Mesendoderm (in vitro differentiated cells): ENCODE results near the gene CORT. TPM values are rescaled to one million over a fixed set of nuclear protein-coding genes. Genes with fewer than 3 reads are reported as not detected.

Experiments
- DNase-seq: peaks from one replicate; pipeline ENCODE4 v3.0.0; 2013
- H2AK5ac ChIP-seq: 2 replicates; pipeline ENCODE4 v1.6.1; 2013; ENCODE audit warnings: low read length, inconsistent platforms
- H2BK120ac ChIP-seq: 2 replicates; pipeline ENCODE4 v1.6.1; 2013; ENCODE audit warnings: low read depth, mild to moderate bottlenecking, low read length, moderate library complexity, mixed read lengths
- H2BK15ac ChIP-seq: replicated peaks from 2 replicates; pipeline ENCODE4 v1.6.1; 2013; ENCODE audit warnings: low read depth, mild to moderate bottlenecking, moderate library complexity
- H2BK5ac ChIP-seq: 2 replicates; pipeline ENCODE4 v1.6.1; 2013; ENCODE audit warnings: low read length, inconsistent platforms
- H3K18ac ChIP-seq: 2 replicates; pipeline ENCODE4 v1.6.1; 2013; ENCODE audit warnings: mild to moderate bottlenecking, low read length, mixed read lengths
- H3K23ac ChIP-seq: one replicate; pipeline ENCODE4 v1.6.1; 2013; ENCODE audit warnings: low read length
- H3K27ac ChIP-seq: 2 replicates; pipeline ENCODE4 v1.5.1; 2013; ENCODE audit warnings: low read depth, mild to moderate bottlenecking, inconsistent platforms, low read length, moderate library complexity
- H3K27me3 ChIP-seq: 2 replicates; pipeline ENCODE4 v1.6.1; 2013; ENCODE audit warnings: low read length, control low read depth, mild to moderate bottlenecking, inconsistent platforms; ENCODE audit not compliant: insufficient read depth, poor library complexity
- H3K36me3 ChIP-seq: 2 replicates; pipeline ENCODE4 v1.6.1; 2013; ENCODE audit warnings: low read length, inconsistent platforms; ENCODE audit not compliant: control insufficient read depth, insufficient read depth
- H3K4ac ChIP-seq: one replicate; pipeline ENCODE4 v1.6.1; 2013; ENCODE audit warnings: low read depth, mild to moderate bottlenecking, low read length, moderate library complexity
- H3K4me1 ChIP-seq: 2 replicates; pipeline ENCODE4 v1.6.1; 2013; ENCODE audit warnings: low read depth, low read length, inconsistent platforms; ENCODE audit not compliant: control insufficient read depth
- H3K4me2 ChIP-seq: 2 replicates; pipeline ENCODE4 v1.6.1; 2013; ENCODE audit warnings: low read length
- H3K4me3 ChIP-seq: 2 replicates; pipeline ENCODE4 v1.5.1; 2013; ENCODE audit warnings: mild to moderate bottlenecking, low read length
- H3K56ac ChIP-seq: one replicate; pipeline ENCODE4 v1.6.1; 2013; ENCODE audit warnings: low read length
- H3K79me1 ChIP-seq: 2 replicates; pipeline ENCODE4 v1.6.1; 2013; ENCODE audit warnings: low read length, inconsistent platforms
- H3K79me2 ChIP-seq: 2 replicates; pipeline ENCODE4 v1.6.1; 2013; ENCODE audit warnings: mild to moderate bottlenecking, low read length; ENCODE audit not compliant: control insufficient read depth, insufficient read depth
- H3K9ac ChIP-seq: 2 replicates; pipeline ENCODE4 v1.6.1; 2013; ENCODE audit warnings: low read length, inconsistent platforms
- H4K5ac ChIP-seq: one replicate; pipeline ENCODE4 v1.6.1; 2013; ENCODE audit warnings: low read length
- H4K8ac ChIP-seq: one replicate; pipeline ENCODE4 v1.6.1; 2013; ENCODE audit warnings: low read depth, mild to moderate bottlenecking, control low read depth, low read length, moderate library complexity
- WGBS: extraction: QIAGEN DNeasy Blood & Tissue Kit; methylation state at CpG from one replicate; pipeline ENCODE4 v1.1.7; 2013; ENCODE audit warnings: low lambda C conversion rate, missing lambda C conversion rate; ENCODE audit not compliant: insufficient coverage; ENCODE audit errors: extremely low coverage; 5-methylcytosine and 5-hydroxymethylcytosine counted together
- polyA plus RNA-seq, 2 experiments: library from polyadenylated mRNA; stranded (reverse); fragments of 200-250 nt; gene quantifications; one replicate each; pipeline ENCODE4 v1.2.3, GENCODE V29; 2013

Gene CORT
- 0.34 TPM for polyA plus RNA-seq (2013, experiment 1 of 2)
- polyA plus RNA-seq (2013, experiment 2 of 2): 0.36 TPM

DNA sequence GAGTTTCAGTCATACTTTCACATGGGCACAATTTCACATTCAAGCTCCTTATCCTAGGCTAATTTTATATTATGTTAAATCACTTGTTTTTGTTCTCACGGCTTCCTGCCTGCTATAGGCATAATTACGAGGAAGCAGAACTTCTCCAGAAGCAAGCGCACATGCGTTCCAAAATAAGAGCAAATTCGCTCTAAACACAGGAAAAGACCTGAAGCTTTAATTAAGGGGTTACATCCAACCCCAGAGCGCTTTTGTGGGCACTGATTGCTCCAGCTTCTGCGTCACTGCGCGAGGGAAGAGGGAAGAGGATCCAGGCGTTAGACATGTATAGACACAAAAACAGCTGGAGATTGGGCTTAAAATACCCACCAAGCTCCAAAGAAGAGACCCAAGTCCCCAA lies at the start of gene CORT:
CORT (plus strand) TSS at position 281 of the 400 bp plus-strand sequence. CDS start 193 bp downstream, outside the sequence.
- H3K79me1 ChIP-seq: no peaks in the 10 kb centered on the region
- peak within 1 kb of the TSS; percentile 35 for H3K56ac ChIP-seq
- no peak within 1 kb of the TSS for H2BK15ac ChIP-seq
- no peaks in the 10 kb centered on the region for H3K4me1 ChIP-seq
- H3K18ac ChIP-seq: no peak within 1 kb of the TSS
- no peak within 1 kb of the TSS for H2AK5ac ChIP-seq
- no peak within 1 kb of the TSS for H4K8ac ChIP-seq
- H3K36me3 ChIP-seq: no peaks in the 10 kb centered on the region
- no peak within 1 kb of the TSS for H2BK5ac ChIP-seq
- no peak within 1 kb of the TSS for H3K23ac ChIP-seq
- H3K27ac ChIP-seq: no peak within 1 kb of the TSS
- no CpG with 5 or more reads among the region's 10 CpGs for WGBS
- no peaks in the 10 kb centered on the region for H3K79me2 ChIP-seq
- no peaks in the 10 kb centered on the region for H3K27me3 ChIP-seq
- no peak within 1 kb of the TSS for H3K4ac ChIP-seq
- DNase-seq: no peak
- H3K9ac ChIP-seq: no peak within 1 kb of the TSS
- no peak within 1 kb of the TSS for H3K4me3 ChIP-seq
- no peak within 1 kb of the TSS for H2BK120ac ChIP-seq
- no peak within 1 kb of the TSS for H3K4me2 ChIP-seq
- no peak within 1 kb of the TSS for H4K5ac ChIP-seq

GRCh38 chr1:10401281-10401680 lies 48.5 kb upstream of the CORT start:
- Histone ChIP-seq H2BK15ac (no peak overlapping the region), H3K56ac (no peak overlapping the region), H3K4ac (no peak overlapping the region), H3K4me3 (no peak overlapping the region), H3K4me2 (no peak overlapping the region), H3K23ac (no peak overlapping the region), H4K5ac (no peak overlapping the region), H4K8ac (no peak overlapping the region), H2BK120ac (no peak overlapping the region), H2BK5ac (no peak overlapping the region), H3K79me2 (peaks cover 17% of the 10 kb centered on the region), H3K27me3 (no peaks in the 10 kb centered on the region), H2AK5ac (no peak overlapping the region), H3K18ac (no peak overlapping the region), H3K4me1 (no peaks in the 10 kb centered on the region), H3K36me3 (peaks cover 15% of the 10 kb centered on the region), H3K27ac (no peak overlapping the region), H3K79me1 (peaks cover 2% of the 10 kb centered on the region), H3K9ac (no peak overlapping the region)
- peak; percentile 45 for DNase-seq
- WGBS: no CpG with 5 or more reads among the region's 1 CpG

GRCh38 chr1:10402729-10403274 lies 47.0 kb upstream of the CORT start:
- no peak overlapping the region for H3K27ac ChIP-seq
- peaks cover 21% of the 10 kb centered on the region for H3K36me3 ChIP-seq
- no peak overlapping the region for H3K9ac ChIP-seq
- H3K4me2 ChIP-seq: no peak overlapping the region
- no peak overlapping the region for H2BK120ac ChIP-seq
- peaks cover 17% of the 10 kb centered on the region for H3K79me2 ChIP-seq
- no CpG with 5 or more reads among the region's 9 CpGs for WGBS
- H3K79me1 ChIP-seq: peaks cover 2% of the 10 kb centered on the region
- no peak overlapping the region for H4K5ac ChIP-seq
- no peak overlapping the region for H3K4ac ChIP-seq
- H2BK5ac ChIP-seq: no peak overlapping the region
- no peaks in the 10 kb centered on the region for H3K27me3 ChIP-seq
- H3K4me3 ChIP-seq: no peak overlapping the region
- H4K8ac ChIP-seq: no peak overlapping the region
- H3K23ac ChIP-seq: no peak overlapping the region
- H2AK5ac ChIP-seq: no peak overlapping the region
- no peak for DNase-seq
- H3K56ac ChIP-seq: no peak overlapping the region
- H3K18ac ChIP-seq: no peak overlapping the region
- no peak overlapping the region for H2BK15ac ChIP-seq
- no peaks in the 10 kb centered on the region for H3K4me1 ChIP-seq

DNA sequence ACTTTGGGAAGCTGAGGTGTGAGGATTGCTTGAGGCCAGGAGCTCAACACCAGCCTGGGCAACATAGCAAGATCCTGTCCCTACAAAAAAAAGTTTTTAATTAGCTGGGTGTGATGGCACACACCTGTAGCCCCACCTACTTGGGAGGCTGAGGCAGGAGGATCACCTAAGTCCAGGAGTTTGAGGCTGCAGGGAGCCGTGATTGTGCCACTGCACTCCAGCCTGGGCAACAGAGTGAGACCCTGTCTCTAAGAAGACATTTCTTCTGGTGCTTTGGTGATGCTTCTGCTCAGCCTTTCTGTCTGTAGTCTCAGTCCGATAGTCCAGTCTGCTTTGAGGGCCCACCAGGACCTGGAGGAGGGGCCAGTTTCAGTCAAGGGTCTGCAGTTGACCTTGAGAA lies 42.6 kb upstream of the CORT start:
- no peak for DNase-seq
- no CpG with 5 or more reads among the region's 2 CpGs for WGBS
- Histone ChIP-seq H3K36me3 (peaks cover 37% of the 10 kb centered on the region), H3K18ac (no peak overlapping the region), H2AK5ac (no peak overlapping the region), H3K23ac (no peak overlapping the region), H3K9ac (no peak overlapping the region), H3K27ac (no peak overlapping the region), H2BK120ac (no peak overlapping the region), H4K5ac (no peak overlapping the region), H4K8ac (no peak overlapping the region), H3K4ac (no peak overlapping the region), H3K4me3 (no peak overlapping the region), H2BK5ac (no peak overlapping the region), H3K79me1 (peaks cover 3% of the 10 kb centered on the region), H3K79me2 (no peaks in the 10 kb centered on the region), H3K56ac (no peak overlapping the region), H2BK15ac (no peak overlapping the region), H3K4me2 (no peak overlapping the region), H3K4me1 (no peaks in the 10 kb centered on the region), H3K27me3 (no peaks in the 10 kb centered on the region)

GRCh38 chr1:10415211-10415930 lies 34.5 kb upstream of the CORT start:
- H3K18ac ChIP-seq: no peak overlapping the region
- peak; percentile 92 for DNase-seq
- peak overlapping the region; percentile 36 for H3K27ac ChIP-seq
- H2BK120ac ChIP-seq: no peak overlapping the region
- no peak overlapping the region for H3K4me2 ChIP-seq
- H3K9ac ChIP-seq: no peak overlapping the region
- no peak overlapping the region for H2AK5ac ChIP-seq
- H4K5ac ChIP-seq: no peak overlapping the region
- WGBS: no CpG with 5 or more reads among the region's 6 CpGs
- H2BK5ac ChIP-seq: no peak overlapping the region
- H3K4me1 ChIP-seq: peaks cover 3% of the 10 kb centered on the region
- peaks cover 23% of the 10 kb centered on the region for H3K36me3 ChIP-seq
- H4K8ac ChIP-seq: no peak overlapping the region
- H3K4me3 ChIP-seq: no peak overlapping the region
- H3K79me2 ChIP-seq: no peaks in the 10 kb centered on the region
- no peak overlapping the region for H2BK15ac ChIP-seq
- H3K56ac ChIP-seq: peak overlapping the region; percentile 52
- no peaks in the 10 kb centered on the region for H3K79me1 ChIP-seq
- H3K4ac ChIP-seq: no peak overlapping the region
- no peak overlapping the region for H3K23ac ChIP-seq
- no peaks in the 10 kb centered on the region for H3K27me3 ChIP-seq
